ENCODE measurements around the gene THEM5. TPM values are rescaled to one million over a fixed set of nuclear protein-coding genes. Genes with fewer than 3 reads are reported as not detected.
A peak's percentile ranks its signal among the peaks of the same experiment; 100 is the strongest.

Gene THEM5
- total RNA-seq, 1 experiment from 2014 or later, result not detected

DNA sequence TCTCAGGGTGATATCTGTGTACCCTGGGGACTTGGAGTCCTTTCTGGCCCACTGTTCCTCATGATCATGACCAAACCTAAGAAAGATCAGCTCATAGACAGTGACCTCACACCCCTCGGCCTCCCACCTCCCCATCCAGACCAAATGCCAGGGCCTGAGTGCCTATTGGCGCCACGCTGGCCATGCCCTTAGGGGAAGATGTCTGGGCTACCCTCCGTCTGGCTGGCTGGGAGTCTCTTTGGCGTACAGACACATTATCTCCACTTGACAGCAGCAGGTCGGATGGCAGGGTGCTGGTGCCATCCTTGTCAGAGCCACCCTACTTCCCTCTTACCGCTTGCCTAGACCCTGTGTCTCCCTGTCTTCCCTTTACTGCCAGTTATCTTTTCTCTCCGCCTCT, 30.3 kb downstream of the THEM5 start:
- no peaks in the 10 kb centered on the region for H3K9me3 Mint-ChIP-seq (ENCODE audit: unreplicated experiment)
- intact Hi-C loops (cut with micrococcal nuclease), result no loop called here
- TF ChIP-seq, protein P1, sequence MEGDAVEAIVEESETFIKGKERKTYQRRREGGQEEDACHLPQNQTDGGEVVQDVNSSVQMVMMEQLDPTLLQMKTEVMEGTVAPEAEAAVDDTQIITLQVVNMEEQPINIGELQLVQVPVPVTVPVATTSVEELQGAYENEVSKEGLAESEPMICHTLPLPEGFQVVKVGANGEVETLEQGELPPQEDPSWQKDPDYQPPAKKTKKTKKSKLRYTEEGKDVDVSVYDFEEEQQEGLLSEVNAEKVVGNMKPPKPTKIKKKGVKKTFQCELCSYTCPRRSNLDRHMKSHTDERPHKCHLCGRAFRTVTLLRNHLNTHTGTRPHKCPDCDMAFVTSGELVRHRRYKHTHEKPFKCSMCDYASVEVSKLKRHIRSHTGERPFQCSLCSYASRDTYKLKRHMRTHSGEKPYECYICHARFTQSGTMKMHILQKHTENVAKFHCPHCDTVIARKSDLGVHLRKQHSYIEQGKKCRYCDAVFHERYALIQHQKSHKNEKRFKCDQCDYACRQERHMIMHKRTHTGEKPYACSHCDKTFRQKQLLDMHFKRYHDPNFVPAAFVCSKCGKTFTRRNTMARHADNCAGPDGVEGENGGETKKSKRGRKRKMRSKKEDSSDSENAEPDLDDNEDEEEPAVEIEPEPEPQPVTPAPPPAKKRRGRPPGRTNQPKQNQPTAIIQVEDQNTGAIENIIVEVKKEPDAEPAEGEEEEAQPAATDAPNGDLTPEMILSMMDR (IDR thresholded peaks at IDR 0.05; ENCODE audit: unreplicated experiment), result no peak
- CTCF ChIA-PET, result interaction anchor here (0.6 to 2.2 kb wide), 4 partner anchors 9 to 482 kb away, joined by 3 to 8 read pairs (median 4); partner anchors contain the start of gene RORC
- peak overlapping the region; percentile 3 for H3K27ac Mint-ChIP-seq (ENCODE audit: low read depth, unreplicated experiment)
- no peak for DNase-seq (ENCODE audit: unreplicated experiment)
- POLR2A ChIA-PET, result interaction anchor here (1.1 to 1.3 kb wide), 2 partner anchors 9 to 60 kb away, joined by 3 to 4 read pairs; partner anchors contain the start of gene MRPL9
- no TSS peak for BruUV-seq (replicated peaks)
- no peak overlapping the region for H3K4me3 Mint-ChIP-seq (ENCODE audit: unreplicated experiment)
- H3K4me1 Mint-ChIP-seq (ENCODE audit: insufficient read depth, unreplicated experiment), result peaks cover 16% of the 10 kb centered on the region
- H3K27me3 Mint-ChIP-seq (ENCODE audit: insufficient read depth, unreplicated experiment), result no peaks in the 10 kb centered on the region
- H3K36me3 Mint-ChIP-seq (ENCODE audit: insufficient read depth, unreplicated experiment), result peaks cover 6% of the 10 kb centered on the region

DNA sequence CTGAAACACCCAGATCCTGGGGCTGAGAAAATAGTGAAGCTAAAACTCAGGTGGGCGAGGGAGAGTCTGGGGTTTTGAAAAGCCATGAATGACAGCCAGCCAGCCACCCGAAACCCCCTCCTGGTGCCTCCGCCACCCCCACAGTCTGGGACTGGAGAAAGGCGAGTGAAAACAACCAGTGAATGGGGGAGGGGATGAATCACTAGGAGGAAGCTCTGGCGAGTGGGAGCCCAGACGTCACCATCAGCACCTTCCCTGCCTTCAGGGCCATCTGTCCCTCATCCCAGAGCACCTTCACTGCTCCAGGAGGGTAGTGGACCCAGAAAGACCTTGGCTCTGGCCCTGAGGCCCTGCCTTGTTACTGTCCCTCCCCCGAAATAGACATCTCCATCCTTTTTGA, 31.1 kb downstream of the THEM5 start:
- Mint-ChIP-seq H3K4me1 (ENCODE audit: insufficient read depth, unreplicated experiment) (peaks cover 16% of the 10 kb centered on the region), H3K4me3 (ENCODE audit: unreplicated experiment) (no peak overlapping the region), H3K9me3 (ENCODE audit: unreplicated experiment) (no peaks in the 10 kb centered on the region), H3K27me3 (ENCODE audit: insufficient read depth, unreplicated experiment) (no peaks in the 10 kb centered on the region), H3K27ac (ENCODE audit: low read depth, unreplicated experiment) (no peak overlapping the region), H3K36me3 (ENCODE audit: insufficient read depth, unreplicated experiment) (peaks cover 6% of the 10 kb centered on the region)
- ChIA-PET CTCF (interaction anchor here (0.6 to 3.2 kb wide), 3 partner anchors 10 to 439 kb away, joined by 3 to 17 read pairs (median 8); partner anchors contain the start of gene RORC), POLR2A (interaction anchor here (0.8 to 1.3 kb wide), 2 partner anchors 33 to 59 kb away, joined by 4 read pairs; partner anchors contain the start of gene MRPL9)
- intact Hi-C loops (cut with micrococcal nuclease), result no loop called here
- DNase-seq (ENCODE audit: unreplicated experiment), result no peak
- TF ChIP-seq, protein P1 (IDR thresholded peaks at IDR 0.05; ENCODE audit: unreplicated experiment), result no peak
- no TSS peak for BruUV-seq (replicated peaks)

DNA sequence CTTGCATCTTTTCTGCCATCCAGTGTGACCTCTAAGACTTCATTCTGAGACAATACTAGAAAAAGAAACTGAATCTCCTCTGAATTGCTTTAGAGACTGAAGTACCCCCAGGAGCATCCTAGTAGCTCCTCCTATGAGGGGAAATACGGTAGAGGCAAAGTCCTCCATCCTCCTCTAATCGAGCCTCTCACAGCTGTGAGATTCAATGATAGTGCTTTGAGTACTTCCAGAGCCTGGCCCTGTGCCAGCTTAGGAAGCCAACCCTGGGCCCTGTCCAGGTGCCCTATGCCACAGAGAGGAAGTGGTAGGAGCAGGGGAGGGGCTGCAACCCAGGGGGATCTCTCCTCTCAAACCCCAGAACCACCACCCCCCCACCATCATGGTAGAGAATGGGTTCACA, 32.6 kb downstream of the THEM5 start:
- Mint-ChIP-seq H3K4me3 (ENCODE audit: unreplicated experiment) (no peak overlapping the region), H3K4me1 (ENCODE audit: insufficient read depth, unreplicated experiment) (peaks cover 16% of the 10 kb centered on the region), H3K36me3 (ENCODE audit: insufficient read depth, unreplicated experiment) (peaks cover 6% of the 10 kb centered on the region), H3K9me3 (ENCODE audit: unreplicated experiment) (no peaks in the 10 kb centered on the region), H3K27me3 (ENCODE audit: insufficient read depth, unreplicated experiment) (no peaks in the 10 kb centered on the region), H3K27ac (ENCODE audit: low read depth, unreplicated experiment) (no peak overlapping the region)
- BruUV-seq (replicated peaks), result no TSS peak
- peak; percentile 71 for DNase-seq (ENCODE audit: unreplicated experiment)
- ChIA-PET POLR2A (interaction anchor here (0.9 to 2.2 kb wide), 6 partner anchors 11 to 140 kb away, joined by 3 to 9 read pairs (median 5); partner anchors contain the start of genes RORC and TDRKH), CTCF (interaction anchor here (0.5 to 3.2 kb wide), 10 partner anchors 9 to 438 kb away, joined by 3 to 17 read pairs (median 4); no protein-coding TSS in a partner anchor)
- TF ChIP-seq, protein P1 (IDR thresholded peaks at IDR 0.05; ENCODE audit: unreplicated experiment), result no peak
- intact Hi-C loops (cut with micrococcal nuclease), result no loop called here

DNA sequence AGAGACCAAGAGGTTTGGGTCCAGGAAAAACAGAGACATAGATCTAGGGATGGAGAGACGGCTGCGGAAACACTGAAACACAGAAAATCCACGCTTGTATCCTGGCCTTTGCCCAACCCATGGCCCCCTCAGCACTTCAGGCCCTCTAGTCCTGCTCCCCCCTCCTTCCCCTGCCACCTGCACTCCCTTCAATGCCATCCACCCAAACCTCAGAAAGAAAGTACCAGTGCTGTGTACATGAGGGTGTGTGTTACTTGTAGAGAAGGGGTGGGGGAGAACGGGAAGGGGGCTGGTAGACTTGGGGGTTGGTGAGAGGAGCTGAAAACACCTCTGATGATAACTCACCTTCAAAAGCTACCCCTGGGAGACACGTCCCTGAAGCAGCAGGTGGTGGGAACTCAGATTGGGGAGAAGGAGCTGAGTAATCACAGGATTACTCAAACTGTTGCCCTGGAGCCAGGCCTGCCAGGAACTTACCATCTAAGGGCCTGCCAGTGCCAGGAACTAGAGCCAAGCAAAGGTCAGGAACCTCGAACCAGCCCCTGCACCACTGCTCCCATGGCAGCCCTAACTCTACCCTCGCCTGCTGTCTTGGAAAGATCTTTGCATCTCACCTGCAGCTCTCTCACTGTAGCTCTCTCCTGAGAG, 33.4 kb downstream of the THEM5 start:
- POLR2A ChIA-PET, result interaction anchor here (0.6 to 2.2 kb wide), 8 partner anchors 9 to 281 kb away, joined by 3 to 9 read pairs (median 4); partner anchors contain the start of genes RORC and TDRKH
- DNase-seq (ENCODE audit: unreplicated experiment), result peak; percentile 97

More for the DNA sequence above, 33.4 kb downstream of the THEM5 start:
- TF ChIP-seq, protein P1 (IDR thresholded peaks at IDR 0.05; ENCODE audit: unreplicated experiment), result no peak
- peaks cover 16% of the 10 kb centered on the region for H3K4me1 Mint-ChIP-seq (ENCODE audit: insufficient read depth, unreplicated experiment)
- no peak overlapping the region for H3K4me3 Mint-ChIP-seq (ENCODE audit: unreplicated experiment)
- H3K36me3 Mint-ChIP-seq (ENCODE audit: insufficient read depth, unreplicated experiment), result peaks cover 6% of the 10 kb centered on the region
- peak overlapping the region; percentile 21 for H3K27ac Mint-ChIP-seq (ENCODE audit: low read depth, unreplicated experiment)
- BruUV-seq (replicated peaks), result no TSS peak
- no peaks in the 10 kb centered on the region for H3K9me3 Mint-ChIP-seq (ENCODE audit: unreplicated experiment)
- CTCF ChIA-PET, result interaction anchor here (0.7 to 3.2 kb wide), 8 partner anchors 10 to 226 kb away, joined by 3 to 17 read pairs (median 4); no protein-coding TSS in a partner anchor
- no peaks in the 10 kb centered on the region for H3K27me3 Mint-ChIP-seq (ENCODE audit: insufficient read depth, unreplicated experiment)
- intact Hi-C loops (cut with micrococcal nuclease), result no loop called here

All from MCF 10A (cell line).